DOHH2 (cell line): Measurements from ENCODE around the gene AP3B1.

ENCODE experiments used
- H3F3A ChIP-seq: fragments of 200-600 bp; sonication (generic), shearing (Covaris generic); 2 replicates; pipeline ENCODE4 v1.6.0; 2016; ENCODE audit warnings: antibody characterized with exemption, mild to moderate bottlenecking; ENCODE audit not compliant: control insufficient read depth, insufficient read depth
- H3K27ac ChIP-seq: fragments of 200-600 bp; sonication (generic); 2 replicates; pipeline ENCODE4 v1.5.1; 2014; ENCODE audit warnings: low read depth, mild to moderate bottlenecking, low read length, moderate library complexity
- H3K27me3 ChIP-seq: fragments of 200-600 bp; sonication (generic); 2 replicates; pipeline ENCODE4 v1.6.1; 2014; ENCODE audit warnings: mild to moderate bottlenecking, low read length, mixed read lengths; ENCODE audit not compliant: control insufficient read depth
- H3K36me3 ChIP-seq: fragments of 200-600 bp; sonication (generic); 2 replicates; pipeline ENCODE4 v1.6.1; 2014; ENCODE audit warnings: mild to moderate bottlenecking, low read length, moderate library complexity, mixed read lengths; ENCODE audit not compliant: control insufficient read depth
- H3K4me1 ChIP-seq: fragments of 200-600 bp; sonication (generic); 2 replicates; pipeline ENCODE4 v1.6.1; 2014; ENCODE audit warnings: mild to moderate bottlenecking, low read length, mixed read lengths; ENCODE audit not compliant: control insufficient read depth
- H3K4me2 ChIP-seq: fragments of 200-600 bp; sonication (generic); 2 replicates; pipeline ENCODE4 v1.6.0; 2014; ENCODE audit warnings: mild to moderate bottlenecking, low read length, moderate library complexity
- H3K4me3 ChIP-seq: fragments of 200-600 bp; sonication (generic); 2 replicates; pipeline ENCODE4 v1.5.1; 2014; ENCODE audit warnings: mild to moderate bottlenecking, low read length, mixed read lengths
- H3K79me2 ChIP-seq: fragments of 200-600 bp; sonication (generic); 2 replicates; pipeline ENCODE4 v1.6.1; 2014; ENCODE audit warnings: mild to moderate bottlenecking, low read length, mixed read lengths; ENCODE audit not compliant: control insufficient read depth
- H3K9me2 ChIP-seq: fragments of 200-600 bp; sonication (generic); replicated peaks from 2 replicates; pipeline ENCODE4 v1.6.1; 2014; ENCODE audit warnings: mild to moderate bottlenecking, low read length, mixed read lengths; ENCODE audit not compliant: control insufficient read depth
- H3K9me3 ChIP-seq: fragments of 200-600 bp; sonication (generic); 2 replicates; pipeline ENCODE4 v1.6.1; 2014; ENCODE audit warnings: antibody characterized with exemption, low read length, mixed read lengths; ENCODE audit not compliant: control insufficient read depth, insufficient read depth
- H4K20me1 ChIP-seq: fragments of 200-600 bp; sonication (generic); 2 replicates; pipeline ENCODE4 v1.6.0; 2014; ENCODE audit warnings: low read depth, mild to moderate bottlenecking, antibody characterized with exemption, low read length, moderate library complexity; ENCODE audit not compliant: control insufficient read depth, insufficient read depth
- EZH2phosphoT487 ChIP-seq: fragments of 200-600 bp; sonication (generic); IDR thresholded peaks from 2 replicates; pipeline ENCODE4 v1.6.1; 2017; ENCODE audit warnings: borderline replicate concordance, mild to moderate bottlenecking, antibody characterized with exemption, low read length, moderate library complexity, mixed read lengths
- TF ChIP-seq, protein P1 (sequence below): fragments of 200-600 bp; sonication (generic); IDR thresholded peaks from one replicate; pipeline ENCODE4 v1.5.1; 2014; ENCODE audit warnings: antibody characterized with exemption, mild to moderate bottlenecking, low read depth, low read length; ENCODE audit not compliant: poor library complexity, severe bottlenecking

The AP3B1 gene

DNA sequence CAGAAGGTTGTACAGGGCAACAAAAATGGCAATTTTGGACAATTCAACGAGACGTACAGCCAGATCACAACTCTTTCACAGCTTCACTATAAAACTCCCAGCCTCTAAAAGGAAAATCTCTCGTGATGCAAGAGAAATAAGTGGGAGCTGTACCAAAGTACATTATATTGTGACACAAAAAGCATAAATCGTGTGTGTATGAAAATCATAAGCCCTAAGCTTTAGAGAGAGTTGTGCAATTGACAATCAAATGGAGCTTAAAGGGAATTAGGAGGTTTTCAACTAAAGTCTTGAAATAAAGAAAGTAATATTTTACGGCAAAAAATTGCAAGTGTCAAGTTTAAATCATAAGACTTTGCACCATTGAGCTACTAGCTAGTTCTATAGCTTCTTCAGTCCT, 323.6 kb downstream of the AP3B1 start:
- Histone ChIP-seq H3K79me2 (no peaks in the 10 kb centered on the region), H3K9me3 (no peaks in the 10 kb centered on the region), H4K20me1 (no peaks in the 10 kb centered on the region), H3K27ac (no peak overlapping the region), H3F3A (no peaks in the 10 kb centered on the region), H3K4me2 (no peak overlapping the region), H3K4me3 (no peak overlapping the region), H3K27me3 (peaks cover 49% of the 10 kb centered on the region), H3K9me2 (no peaks in the 10 kb centered on the region), H3K36me3 (no peaks in the 10 kb centered on the region), H3K4me1 (peaks cover 15% of the 10 kb centered on the region)
- TF ChIP-seq EZH2phosphoT487: no peak
- TF ChIP-seq, protein P1, sequence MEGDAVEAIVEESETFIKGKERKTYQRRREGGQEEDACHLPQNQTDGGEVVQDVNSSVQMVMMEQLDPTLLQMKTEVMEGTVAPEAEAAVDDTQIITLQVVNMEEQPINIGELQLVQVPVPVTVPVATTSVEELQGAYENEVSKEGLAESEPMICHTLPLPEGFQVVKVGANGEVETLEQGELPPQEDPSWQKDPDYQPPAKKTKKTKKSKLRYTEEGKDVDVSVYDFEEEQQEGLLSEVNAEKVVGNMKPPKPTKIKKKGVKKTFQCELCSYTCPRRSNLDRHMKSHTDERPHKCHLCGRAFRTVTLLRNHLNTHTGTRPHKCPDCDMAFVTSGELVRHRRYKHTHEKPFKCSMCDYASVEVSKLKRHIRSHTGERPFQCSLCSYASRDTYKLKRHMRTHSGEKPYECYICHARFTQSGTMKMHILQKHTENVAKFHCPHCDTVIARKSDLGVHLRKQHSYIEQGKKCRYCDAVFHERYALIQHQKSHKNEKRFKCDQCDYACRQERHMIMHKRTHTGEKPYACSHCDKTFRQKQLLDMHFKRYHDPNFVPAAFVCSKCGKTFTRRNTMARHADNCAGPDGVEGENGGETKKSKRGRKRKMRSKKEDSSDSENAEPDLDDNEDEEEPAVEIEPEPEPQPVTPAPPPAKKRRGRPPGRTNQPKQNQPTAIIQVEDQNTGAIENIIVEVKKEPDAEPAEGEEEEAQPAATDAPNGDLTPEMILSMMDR: no peak

DNA sequence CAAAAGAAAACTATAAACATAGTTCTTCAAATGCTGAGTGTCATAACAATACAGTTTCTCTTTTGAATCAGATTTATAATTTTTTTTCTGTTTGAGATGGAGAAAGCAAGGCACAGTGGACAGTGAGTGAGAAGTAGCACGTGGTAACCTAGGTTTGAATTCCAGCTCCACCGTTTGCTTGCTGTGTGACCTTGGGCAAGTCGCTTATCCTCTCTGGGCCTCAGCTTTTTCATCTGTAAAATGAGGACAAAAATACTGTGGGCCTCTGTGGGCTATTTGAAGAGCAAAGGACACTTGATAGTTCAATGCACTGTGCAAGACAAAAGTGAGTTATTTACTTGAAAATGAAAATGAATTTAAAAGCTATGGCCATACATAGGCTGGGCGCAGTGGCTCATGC, 330.7 kb downstream of the AP3B1 start:
- Histone ChIP-seq H4K20me1 (no peaks in the 10 kb centered on the region), H3K36me3 (no peaks in the 10 kb centered on the region), H3K27ac (no peak overlapping the region), H3K27me3 (0 out of 2 replicates have a peak, but pooled peaks cover 3% of the 10 kb centered on the region), H3K9me3 (no peaks in the 10 kb centered on the region), H3K4me1 (no peaks in the 10 kb centered on the region), H3K9me2 (no peaks in the 10 kb centered on the region), H3K79me2 (no peaks in the 10 kb centered on the region), H3K4me3 (no peak overlapping the region), H3F3A (no peaks in the 10 kb centered on the region), H3K4me2 (no peak overlapping the region)
- TF ChIP-seq EZH2phosphoT487: no peak
- TF ChIP-seq, protein P1: no peak

DNA sequence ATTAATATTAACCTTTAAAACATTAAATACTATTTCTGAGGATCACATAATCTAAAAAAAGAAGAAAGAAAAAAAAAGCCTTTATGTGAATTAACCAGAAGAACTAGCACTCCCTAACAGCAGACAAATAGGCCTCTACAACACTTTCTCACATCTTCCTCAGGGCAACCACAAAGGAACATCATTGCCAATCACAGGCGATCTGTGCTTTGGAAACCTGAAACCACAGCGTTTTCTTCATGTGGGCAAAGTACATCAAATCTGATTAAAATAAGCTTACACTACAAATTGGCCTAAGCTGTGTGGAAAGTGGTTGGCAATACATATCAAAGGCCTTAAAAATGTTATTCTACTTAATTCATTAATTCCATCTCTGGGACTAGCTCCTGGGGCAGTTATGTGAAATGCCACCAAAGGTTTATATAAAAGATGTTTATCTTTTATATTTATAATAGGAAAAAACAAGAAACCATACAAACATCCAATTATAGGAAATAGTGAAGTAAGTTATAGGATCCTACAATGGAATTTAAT, 333.6 kb downstream of the AP3B1 start:
- Histone ChIP-seq H3K27me3 (no peaks in the 10 kb centered on the region), H3K27ac (no peak overlapping the region), H3K79me2 (no peaks in the 10 kb centered on the region), H3K4me3 (no peak overlapping the region), H3K9me3 (no peaks in the 10 kb centered on the region), H3F3A (no peaks in the 10 kb centered on the region), H3K9me2 (no peaks in the 10 kb centered on the region), H4K20me1 (no peaks in the 10 kb centered on the region), H3K4me1 (no peaks in the 10 kb centered on the region), H3K4me2 (no peak overlapping the region), H3K36me3 (no peaks in the 10 kb centered on the region)
- TF ChIP-seq, protein P1: no peak
- TF ChIP-seq EZH2phosphoT487: no peak

DNA sequence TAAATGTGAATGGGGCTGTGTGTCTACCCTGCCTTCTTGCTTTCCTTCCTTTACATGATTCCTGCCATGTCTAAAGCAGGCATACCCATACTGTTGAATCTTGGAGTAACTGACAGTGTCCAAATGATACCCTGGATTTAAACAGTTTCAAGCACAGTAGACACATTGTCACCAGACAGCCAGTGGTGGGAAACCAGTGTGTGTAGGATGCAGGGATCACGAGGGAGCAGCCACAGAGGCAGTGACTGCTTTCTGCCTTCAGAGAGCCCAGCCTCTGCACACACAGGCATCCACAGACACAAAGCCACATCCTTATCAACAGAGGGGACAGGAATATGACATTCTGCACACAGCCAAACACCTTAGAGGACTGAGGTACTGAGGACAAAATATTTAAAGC, 334.2 kb downstream of the AP3B1 start:
- H3K27ac ChIP-seq: no peak overlapping the region
- no peaks in the 10 kb centered on the region for H3F3A ChIP-seq
- no peak for TF ChIP-seq EZH2phosphoT487
- TF ChIP-seq, protein P1: no peak
- no peaks in the 10 kb centered on the region for H3K36me3 ChIP-seq
- no peaks in the 10 kb centered on the region for H3K9me3 ChIP-seq
- H4K20me1 ChIP-seq: no peaks in the 10 kb centered on the region
- no peaks in the 10 kb centered on the region for H3K79me2 ChIP-seq
- H3K9me2 ChIP-seq: no peaks in the 10 kb centered on the region
- no peak overlapping the region for H3K4me3 ChIP-seq
- no peaks in the 10 kb centered on the region for H3K4me1 ChIP-seq
- no peaks in the 10 kb centered on the region for H3K27me3 ChIP-seq
- no peak overlapping the region for H3K4me2 ChIP-seq
